GM18867 (cell line): Measurements from ENCODE around the gene ERVMER34-1.
A peak's percentile ranks its signal among the peaks of the same experiment; 100 is the strongest.

ENCODE experiments used
- ATAC-seq: cut with Tn5 transposase; IDR thresholded peaks from one replicate; pipeline ENCODE4 v1.9.1; 2021; ENCODE audit warnings: mild to moderate bottlenecking, moderate library complexity; ENCODE audit not compliant: unreplicated experiment

Gene ERVMER34-1

GRCh38 chr4:52721968-52722815 is 29.0 kb downstream of the ERVMER34-1 start:
- peak; percentile 95 for ATAC-seq

- ATAC-seq: no peak
Measured at GRCh38 chr4:52718123-52718522, 33.1 kb downstream of the ERVMER34-1 start.

GRCh38 chr4:52716364-52717151 is 34.7 kb downstream of the ERVMER34-1 start:
- no peak for ATAC-seq

GRCh38 chr4:52715914-52716313 is 35.3 kb downstream of the ERVMER34-1 start:
- ATAC-seq: no peak

GRCh38 chr4:52715255-52715897 is 35.8 kb downstream of the ERVMER34-1 start:
- ATAC-seq: no peak

GRCh38 chr4:52714597-52715254 is 36.5 kb downstream of the ERVMER34-1 start:
- ATAC-seq: no peak

- no peak for ATAC-seq
Measured at GRCh38 chr4:52713456-52713937, 37.7 kb downstream of the ERVMER34-1 start.

- ATAC-seq: peak; percentile 91
Measured at GRCh38 chr4:52712251-52713130, 38.7 kb downstream of the ERVMER34-1 start.

GRCh38 chr4:52711834-52712250 is 39.4 kb downstream of the ERVMER34-1 start:
- ATAC-seq: peak; percentile 14

- no peak for ATAC-seq
Measured at GRCh38 chr4:52711272-52711671, 40.0 kb downstream of the ERVMER34-1 start.

GRCh38 chr4:52709155-52709554 is 42.1 kb downstream of the ERVMER34-1 start:
- no peak for ATAC-seq

GRCh38 chr4:52704661-52705060 is 46.6 kb downstream of the ERVMER34-1 start:
- ATAC-seq: no peak

- no peak for ATAC-seq
Measured at GRCh38 chr4:52704133-52704532, 47.1 kb downstream of the ERVMER34-1 start.

- ATAC-seq: peak; percentile 96
Measured at GRCh38 chr4:52701207-52701606, 50.0 kb downstream of the ERVMER34-1 start.

- ATAC-seq: no peak
Measured at GRCh38 chr4:52694936-52695335, 56.3 kb downstream of the ERVMER34-1 start.

- no peak for ATAC-seq
Measured at GRCh38 chr4:52693492-52693891, 57.7 kb downstream of the ERVMER34-1 start.
